ENCODE results near the gene CMIP.

CMIP gene

DNA sequence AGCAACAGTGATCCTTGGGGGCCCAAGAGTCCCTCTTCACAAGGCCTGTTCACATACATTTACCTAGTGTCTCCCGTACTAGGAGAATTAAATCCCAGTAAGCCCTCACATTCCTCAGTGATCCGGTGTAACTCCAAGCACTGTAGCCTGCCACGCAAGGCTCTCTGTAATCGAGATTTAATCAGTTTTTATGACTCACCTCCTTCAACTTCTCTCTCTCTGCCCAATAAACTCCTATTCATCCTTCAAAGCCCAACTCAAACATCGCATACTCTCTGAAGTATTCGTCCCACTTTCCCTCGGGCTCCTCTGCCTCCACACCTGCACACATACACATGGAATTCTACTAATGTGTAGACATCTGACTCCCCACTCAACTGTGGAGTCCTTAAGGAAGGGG is 141.8 kb downstream of the CMIP start:
- no peak for DNase-seq (ENCODE audit: low read depth)
- H3K4me3 ChIP-seq (ENCODE audit: low read length), result no peak overlapping the region
- TF ChIP-seq, protein P1, sequence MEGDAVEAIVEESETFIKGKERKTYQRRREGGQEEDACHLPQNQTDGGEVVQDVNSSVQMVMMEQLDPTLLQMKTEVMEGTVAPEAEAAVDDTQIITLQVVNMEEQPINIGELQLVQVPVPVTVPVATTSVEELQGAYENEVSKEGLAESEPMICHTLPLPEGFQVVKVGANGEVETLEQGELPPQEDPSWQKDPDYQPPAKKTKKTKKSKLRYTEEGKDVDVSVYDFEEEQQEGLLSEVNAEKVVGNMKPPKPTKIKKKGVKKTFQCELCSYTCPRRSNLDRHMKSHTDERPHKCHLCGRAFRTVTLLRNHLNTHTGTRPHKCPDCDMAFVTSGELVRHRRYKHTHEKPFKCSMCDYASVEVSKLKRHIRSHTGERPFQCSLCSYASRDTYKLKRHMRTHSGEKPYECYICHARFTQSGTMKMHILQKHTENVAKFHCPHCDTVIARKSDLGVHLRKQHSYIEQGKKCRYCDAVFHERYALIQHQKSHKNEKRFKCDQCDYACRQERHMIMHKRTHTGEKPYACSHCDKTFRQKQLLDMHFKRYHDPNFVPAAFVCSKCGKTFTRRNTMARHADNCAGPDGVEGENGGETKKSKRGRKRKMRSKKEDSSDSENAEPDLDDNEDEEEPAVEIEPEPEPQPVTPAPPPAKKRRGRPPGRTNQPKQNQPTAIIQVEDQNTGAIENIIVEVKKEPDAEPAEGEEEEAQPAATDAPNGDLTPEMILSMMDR (IDR thresholded peaks at IDR 0.05; ENCODE audit: insufficient read depth, low read depth, low read length, missing control alignments), result no peak

DNA sequence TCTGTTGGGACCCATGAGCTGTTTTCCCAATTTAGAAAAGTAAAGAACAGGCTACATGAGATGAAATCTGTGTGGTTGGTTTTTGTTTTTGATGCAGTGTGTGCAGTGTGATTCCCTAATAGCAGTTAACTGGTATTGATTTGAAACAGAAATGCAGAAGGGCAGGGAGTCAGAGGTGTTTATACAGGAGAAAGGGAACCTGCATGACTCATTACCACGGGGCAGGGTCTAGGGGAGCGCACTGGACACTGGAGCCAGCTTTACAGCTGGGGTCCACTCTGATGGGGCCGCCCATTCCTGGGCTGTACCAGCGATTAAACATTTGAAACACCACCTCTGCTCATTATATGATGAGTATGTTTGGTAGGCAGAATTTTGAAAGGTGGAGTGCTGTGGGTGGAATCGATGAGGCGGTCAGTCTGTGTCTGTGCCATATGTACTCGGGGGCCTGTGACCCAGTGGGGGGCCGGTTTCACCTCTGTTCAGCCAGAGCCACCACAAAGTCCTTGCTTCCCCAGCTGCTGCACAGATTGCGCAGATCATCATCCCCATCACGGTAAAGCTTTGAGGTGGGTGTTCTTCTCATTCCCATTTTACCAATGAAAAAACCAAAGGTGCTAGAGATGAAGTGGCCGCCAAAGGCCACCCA is 142.5 kb downstream of the CMIP start:
- DNase-seq (ENCODE audit: low read depth), result no peak
- H3K4me3 ChIP-seq (ENCODE audit: low read length), result no peak overlapping the region
- TF ChIP-seq, protein P1 (IDR thresholded peaks at IDR 0.05; ENCODE audit: insufficient read depth, low read depth, low read length, missing control alignments), result no peak

DNA sequence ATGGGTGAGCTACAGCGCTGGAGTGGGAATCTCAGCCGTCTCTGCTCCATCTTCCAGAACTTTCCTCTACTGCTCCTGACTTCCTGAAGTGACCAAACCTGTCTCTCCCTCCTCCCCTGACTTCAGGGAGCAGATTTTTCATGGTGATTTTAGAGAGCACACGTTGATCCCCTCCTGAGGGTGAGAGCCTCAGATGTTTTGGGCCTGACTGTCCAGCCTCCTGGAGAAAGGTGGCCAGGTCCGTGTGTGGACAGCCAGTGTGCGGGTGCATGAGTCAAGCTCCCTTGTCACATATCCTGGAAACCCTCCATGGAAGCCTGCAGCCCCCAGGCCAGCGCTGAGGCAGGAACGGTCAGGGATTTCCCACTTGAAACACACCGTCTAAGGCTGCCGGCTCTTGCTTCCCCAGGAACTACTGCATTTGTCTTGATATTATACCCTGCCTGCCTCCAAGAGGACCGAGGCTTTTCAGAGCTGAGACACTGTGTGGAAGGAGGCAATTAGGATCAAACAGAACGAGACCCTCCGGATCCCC is 143.1 kb downstream of the CMIP start:
- H3K4me3 ChIP-seq (ENCODE audit: low read length), result no peak overlapping the region
- TF ChIP-seq, protein P1 (IDR thresholded peaks at IDR 0.05; ENCODE audit: insufficient read depth, low read depth, low read length, missing control alignments), result no peak
- DNase-seq (ENCODE audit: low read depth), result no peak

DNA sequence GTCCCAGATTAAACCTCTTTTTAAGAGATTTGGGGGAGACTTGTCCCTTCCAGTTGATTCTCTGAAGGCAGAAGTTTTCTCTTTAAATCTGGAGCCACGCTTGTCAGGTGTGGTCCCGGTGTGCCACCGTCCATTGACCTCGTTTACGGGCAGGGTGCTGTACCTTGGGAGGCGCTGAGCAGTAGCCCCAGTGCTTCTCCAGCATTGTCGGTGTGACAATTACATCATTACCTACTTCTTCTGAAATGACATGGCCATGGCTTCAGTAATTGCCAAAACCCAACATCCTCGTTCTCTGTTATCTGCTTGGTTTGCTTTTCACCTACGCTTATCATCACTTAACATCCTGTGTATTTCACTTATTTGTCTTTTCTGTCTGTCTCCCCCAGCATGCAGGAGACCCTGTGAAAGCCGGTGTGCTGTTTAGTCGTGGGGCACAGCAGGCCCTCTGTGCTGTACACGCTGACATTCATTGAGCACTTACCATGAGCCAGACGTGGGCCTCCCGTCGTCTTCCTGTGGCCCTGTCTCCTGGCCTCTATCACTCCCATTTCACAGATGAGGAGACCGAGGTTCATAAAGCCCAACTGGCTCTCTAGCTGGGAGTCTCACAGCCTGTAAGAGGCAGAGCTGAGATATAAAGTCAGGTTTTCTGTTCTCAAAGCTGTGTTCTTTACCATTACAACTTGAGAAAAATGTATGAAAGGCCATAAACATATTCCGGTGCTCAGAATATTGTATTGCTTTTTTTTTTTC is 143.9 kb downstream of the CMIP start:
- H3K4me3 ChIP-seq (ENCODE audit: low read length), result no peak overlapping the region
- DNase-seq (ENCODE audit: low read depth), result no peak
- TF ChIP-seq, protein P1 (IDR thresholded peaks at IDR 0.05; ENCODE audit: insufficient read depth, low read depth, low read length, missing control alignments), result no peak

DNA sequence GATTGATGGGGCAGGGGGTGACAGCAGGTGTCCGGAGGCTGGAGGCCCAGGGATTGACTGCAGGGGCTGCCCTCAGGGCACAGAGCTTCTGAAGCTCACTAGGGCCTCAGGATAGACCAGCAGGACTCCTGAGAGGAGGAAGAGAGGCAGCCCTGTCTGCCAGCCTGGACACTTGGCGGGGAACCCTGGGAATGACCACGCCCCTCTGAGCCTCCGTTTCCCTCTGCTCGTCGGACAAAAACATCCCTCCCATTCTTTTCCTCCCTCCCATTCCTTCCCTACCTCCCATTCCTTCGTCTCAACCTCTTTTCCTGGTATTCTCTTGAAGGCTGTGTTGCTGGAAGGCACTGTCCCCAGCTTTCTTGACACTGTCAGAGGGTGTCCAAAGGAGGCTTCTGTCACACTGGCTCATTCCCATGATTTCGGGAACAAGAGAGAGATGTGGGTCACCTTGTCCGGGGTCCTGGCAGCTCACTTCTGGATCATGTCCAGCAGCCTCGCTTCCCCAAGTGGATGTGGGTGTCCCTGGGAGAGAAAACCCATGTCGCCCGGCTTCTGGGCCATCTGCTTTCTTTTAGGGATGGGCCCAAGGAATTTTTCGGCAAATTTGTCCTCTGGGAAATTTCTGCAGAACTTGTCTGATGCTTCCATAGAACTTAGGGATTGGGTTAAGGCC is 145.5 kb downstream of the CMIP start:
- TF ChIP-seq, protein P1 (IDR thresholded peaks at IDR 0.05; ENCODE audit: insufficient read depth, low read depth, low read length, missing control alignments), result no peak
- no peak overlapping the region for H3K4me3 ChIP-seq (ENCODE audit: low read length)
- no peak for DNase-seq (ENCODE audit: low read depth)

DNA sequence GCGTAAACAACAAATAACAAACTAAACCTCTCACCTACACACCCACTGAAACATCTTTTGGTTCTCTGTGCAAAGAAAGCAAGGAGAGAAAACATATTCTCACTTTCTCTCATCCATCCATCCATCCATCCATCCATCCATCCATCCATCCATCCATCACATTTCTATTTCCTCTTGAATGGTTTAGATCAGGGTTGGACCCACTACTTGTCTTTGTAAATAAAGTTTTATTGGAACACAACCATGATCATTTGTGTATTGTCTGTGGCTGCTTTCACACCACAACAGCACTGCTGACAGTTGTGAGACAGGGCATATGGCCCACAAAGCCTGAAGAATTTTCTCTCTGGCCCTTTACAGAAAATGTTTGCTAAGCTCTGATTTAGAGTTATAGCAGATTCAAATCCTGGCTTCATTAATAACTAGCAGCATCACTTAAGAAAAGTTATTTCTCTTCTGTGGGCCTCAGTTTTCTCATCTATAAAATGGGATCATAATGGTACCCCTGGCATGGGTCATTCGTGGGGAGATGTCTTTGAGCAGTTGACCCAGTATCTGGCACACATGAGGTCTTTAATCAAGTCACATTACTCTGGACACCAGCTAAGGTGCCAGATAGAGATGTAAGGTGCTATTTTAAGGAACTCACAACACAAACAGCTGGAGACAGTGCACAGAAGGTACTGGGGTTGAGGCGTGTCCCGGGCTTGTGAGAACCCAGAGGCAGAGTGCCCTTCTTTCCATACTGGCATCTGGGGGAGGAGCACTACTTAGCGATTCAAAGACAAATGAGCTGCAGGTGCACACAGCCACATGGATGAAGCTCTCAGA is 146.3 kb downstream of the CMIP start:
- no peak overlapping the region for H3K4me3 ChIP-seq (ENCODE audit: low read length)
- TF ChIP-seq, protein P1 (IDR thresholded peaks at IDR 0.05; ENCODE audit: insufficient read depth, low read depth, low read length, missing control alignments), result no peak
- no peak for DNase-seq (ENCODE audit: low read depth)
